ENCODE results near the gene CCNJ.
A peak's percentile ranks its signal among the peaks of the same experiment; 100 is the strongest.

Gene CCNJ

GRCh38 chr10:96056787-96057186 lies 13.4 kb downstream of the CCNJ start:
- DNase-seq (ENCODE audit: low read depth, low spot score), result no peak

- DNase-seq (ENCODE audit: low read depth, low spot score), result no peak
These were observed 17.8 kb downstream of the CCNJ start for GRCh38 chr10:96061232-96061631.

- DNase-seq (ENCODE audit: low read depth, low spot score), result no peak
These were observed 29.3 kb downstream of the CCNJ start for GRCh38 chr10:96072674-96073073.

- DNase-seq (ENCODE audit: low read depth, low spot score), result peak; percentile 24
These were observed 30.3 kb downstream of the CCNJ start for GRCh38 chr10:96073722-96074121.

- DNase-seq (ENCODE audit: low read depth, low spot score), result no peak
These were observed 31.4 kb downstream of the CCNJ start for GRCh38 chr10:96074776-96075175.

- no peak for DNase-seq (ENCODE audit: low read depth, low spot score)
These were observed 32.6 kb downstream of the CCNJ start for GRCh38 chr10:96075977-96076376.

GRCh38 chr10:96077156-96077555 lies 33.8 kb downstream of the CCNJ start:
- DNase-seq (ENCODE audit: low read depth, low spot score), result no peak

- DNase-seq (ENCODE audit: low read depth, low spot score), result no peak
These were observed 38.8 kb downstream of the CCNJ start for GRCh38 chr10:96082153-96082552.

- DNase-seq (ENCODE audit: low read depth, low spot score), result no peak
These were observed 39.4 kb downstream of the CCNJ start for GRCh38 chr10:96082748-96083147.

GRCh38 chr10:96089116-96089515 lies 45.7 kb downstream of the CCNJ start:
- DNase-seq (ENCODE audit: low read depth, low spot score), result no peak

GRCh38 chr10:96089670-96090462 lies 46.5 kb downstream of the CCNJ start:
- DNase-seq (ENCODE audit: low read depth, low spot score), result peak; percentile 83

GRCh38 chr10:96090463-96090800 lies 47.0 kb downstream of the CCNJ start:
- DNase-seq (ENCODE audit: low read depth, low spot score), result no peak

- DNase-seq (ENCODE audit: low read depth, low spot score), result no peak
These were observed 49.8 kb downstream of the CCNJ start for GRCh38 chr10:96092999-96093767.

GRCh38 chr10:96093948-96094347 lies 50.6 kb downstream of the CCNJ start:
- DNase-seq (ENCODE audit: low read depth, low spot score), result no peak

- no peak for DNase-seq (ENCODE audit: low read depth, low spot score)
These were observed 53.6 kb downstream of the CCNJ start for GRCh38 chr10:96096958-96097357.

GRCh38 chr10:96097865-96098264 lies 54.5 kb downstream of the CCNJ start:
- DNase-seq (ENCODE audit: low read depth, low spot score), result no peak

- DNase-seq (ENCODE audit: low read depth, low spot score), result no peak
These were observed 64.2 kb downstream of the CCNJ start for GRCh38 chr10:96107623-96108038.
